LoVo (cell line): ENCODE data around the gene CAMSAP2.
"Not testable (repeated sequence)": the region's sequence is repeated elsewhere in the genome, so short reads cannot be mapped to it uniquely, and the experiment has no call there.

Experiments
- DNase-seq: peaks from one replicate; pipeline ENCODE4 v3.0.0-alpha.2; 2016; ENCODE audit warnings: low spot score

The CAMSAP2 gene

GRCh38 chr1:200780545-200781369, 42.1 kb downstream of the CAMSAP2 start:
- DNase-seq: peak; percentile 66

- DNase-seq: no peak
Observed at GRCh38 chr1:200783926-200784325, 45.2 kb downstream of the CAMSAP2 start.

- DNase-seq: no peak
Observed at GRCh38 chr1:200784576-200784975, 45.9 kb downstream of the CAMSAP2 start.

- DNase-seq: no peak
Observed at GRCh38 chr1:200786788-200787187, 48.1 kb downstream of the CAMSAP2 start.

GRCh38 chr1:200787896-200788387, 49.2 kb downstream of the CAMSAP2 start:
- DNase-seq: no peak

- DNase-seq: not testable (repeated sequence)
Observed at GRCh38 chr1:200791012-200791411, 52.3 kb downstream of the CAMSAP2 start.

GRCh38 chr1:200793677-200794076, 55.0 kb downstream of the CAMSAP2 start:
- DNase-seq: no peak

DNA sequence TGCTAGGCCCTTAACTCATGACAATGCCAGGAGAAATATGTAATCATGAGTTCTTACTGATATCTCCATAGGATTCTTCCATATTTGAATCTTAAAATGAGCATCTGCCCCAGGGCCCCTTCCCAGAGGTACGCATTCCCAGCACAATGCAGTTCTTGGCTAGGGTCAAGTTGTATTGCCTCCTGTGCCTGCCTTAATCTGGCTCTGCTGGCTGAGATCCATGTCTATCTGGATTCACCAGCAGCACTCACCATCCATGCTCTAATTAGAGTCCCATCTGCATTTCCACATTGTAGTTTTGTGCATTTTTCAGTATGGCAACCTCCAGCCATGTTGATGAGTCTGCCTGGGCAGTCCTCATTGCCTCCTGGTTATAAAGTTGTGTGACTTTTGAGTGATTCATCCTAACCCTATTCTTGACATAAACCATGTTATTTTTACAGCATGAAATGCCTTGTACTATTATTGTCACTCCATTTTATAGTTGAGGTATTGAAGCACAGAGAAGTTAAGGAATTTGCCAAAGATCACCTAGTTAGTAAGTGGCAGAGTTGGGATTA, 55.9 kb downstream of the CAMSAP2 start:
- no peak for DNase-seq

GRCh38 chr1:200795156-200795555, 56.5 kb downstream of the CAMSAP2 start:
- DNase-seq: peak; percentile 47

DNA sequence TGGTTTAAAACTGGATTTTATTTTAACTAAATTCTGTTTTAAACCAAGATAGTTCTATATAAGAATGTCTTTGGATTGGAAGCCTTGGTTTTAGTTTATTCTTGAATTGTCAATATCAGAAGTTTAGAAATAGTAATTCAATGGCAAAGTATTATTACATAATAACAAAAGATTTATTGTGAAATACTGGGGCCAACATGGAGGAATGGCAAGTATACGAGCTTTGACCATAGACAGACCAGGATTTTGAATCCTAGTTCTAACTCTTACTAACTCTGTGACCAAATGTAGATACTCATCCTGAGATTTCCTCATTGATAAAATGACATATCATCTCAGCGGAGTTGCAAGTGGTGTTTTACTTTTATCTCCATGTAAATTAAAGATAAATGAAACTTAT, 63.3 kb downstream of the CAMSAP2 start:
- DNase-seq: no peak

- DNase-seq: peak; percentile 77
Observed at GRCh38 chr1:200802865-200803512, 64.3 kb downstream of the CAMSAP2 start.

- no peak for DNase-seq
Observed at GRCh38 chr1:200805719-200806118, 67.0 kb downstream of the CAMSAP2 start.

- no peak for DNase-seq
Observed at GRCh38 chr1:200808846-200809245, 70.2 kb downstream of the CAMSAP2 start.

DNA sequence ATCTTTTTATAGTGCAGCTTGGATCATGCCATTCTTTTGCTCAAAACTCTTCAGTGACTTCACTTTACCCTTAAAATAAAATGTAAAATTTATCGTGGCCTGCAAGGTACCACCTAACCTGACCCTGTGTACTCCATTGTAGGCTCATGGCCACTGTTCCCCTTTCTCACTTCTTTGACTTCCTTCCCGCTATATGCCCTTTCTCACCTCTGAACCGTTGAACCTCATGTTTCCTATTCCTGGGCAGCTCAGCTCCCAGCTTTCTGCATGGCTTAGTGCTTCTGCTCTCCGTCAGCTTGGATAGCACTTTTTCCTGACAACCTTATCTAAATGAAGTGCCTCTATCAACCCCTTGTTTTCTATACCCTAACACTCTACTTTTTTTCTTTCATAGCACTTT, 73.0 kb downstream of the CAMSAP2 start:
- no peak for DNase-seq

- DNase-seq: not testable (repeated sequence)
Observed at GRCh38 chr1:200816624-200817224, 78.0 kb downstream of the CAMSAP2 start.

GRCh38 chr1:200818248-200818647, 79.6 kb downstream of the CAMSAP2 start:
- no peak for DNase-seq

DNA sequence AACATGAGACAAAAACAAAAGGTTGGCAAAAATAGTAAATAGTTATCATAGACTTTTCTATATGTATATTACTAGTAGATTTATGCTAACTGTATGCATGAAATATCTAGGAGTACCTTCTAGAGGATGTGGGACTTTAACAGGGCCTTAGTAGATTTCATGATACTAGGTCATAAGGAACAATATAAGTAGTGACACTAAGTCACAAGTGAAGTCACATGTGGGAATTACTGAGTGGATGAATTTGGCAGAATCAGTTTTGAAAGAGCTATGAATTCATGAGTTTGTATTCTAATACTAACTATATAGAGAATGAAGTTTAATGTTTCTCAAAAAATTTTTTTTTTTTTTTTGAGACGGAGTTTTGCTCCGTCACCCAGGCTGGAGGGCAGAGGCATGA, 81.0 kb downstream of the CAMSAP2 start:
- DNase-seq: no peak

GRCh38 chr1:200831091-200831490, 92.4 kb downstream of the CAMSAP2 start:
- DNase-seq: no peak

GRCh38 chr1:200834383-200834782, 95.7 kb downstream of the CAMSAP2 start:
- DNase-seq: no peak

DNA sequence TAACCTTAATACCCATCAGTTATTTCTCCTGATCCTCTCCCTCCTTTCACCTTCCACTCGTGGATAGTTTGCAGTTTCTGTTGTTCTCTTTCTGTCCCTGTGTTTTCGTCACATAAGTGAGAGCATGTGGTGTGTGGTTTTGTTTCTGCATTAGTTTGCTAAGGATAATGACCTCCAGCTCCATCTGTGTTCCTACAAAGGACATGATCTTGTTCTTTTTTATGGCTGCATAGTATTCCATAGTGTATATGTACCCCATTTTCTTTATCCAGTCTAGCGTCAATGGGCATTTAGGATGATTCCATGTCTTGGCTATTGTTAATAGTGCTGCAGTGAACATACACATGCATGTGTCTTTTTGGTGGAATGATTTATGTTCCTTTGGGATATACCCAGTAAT, 97.5 kb downstream of the CAMSAP2 start:
- no peak for DNase-seq

DNA sequence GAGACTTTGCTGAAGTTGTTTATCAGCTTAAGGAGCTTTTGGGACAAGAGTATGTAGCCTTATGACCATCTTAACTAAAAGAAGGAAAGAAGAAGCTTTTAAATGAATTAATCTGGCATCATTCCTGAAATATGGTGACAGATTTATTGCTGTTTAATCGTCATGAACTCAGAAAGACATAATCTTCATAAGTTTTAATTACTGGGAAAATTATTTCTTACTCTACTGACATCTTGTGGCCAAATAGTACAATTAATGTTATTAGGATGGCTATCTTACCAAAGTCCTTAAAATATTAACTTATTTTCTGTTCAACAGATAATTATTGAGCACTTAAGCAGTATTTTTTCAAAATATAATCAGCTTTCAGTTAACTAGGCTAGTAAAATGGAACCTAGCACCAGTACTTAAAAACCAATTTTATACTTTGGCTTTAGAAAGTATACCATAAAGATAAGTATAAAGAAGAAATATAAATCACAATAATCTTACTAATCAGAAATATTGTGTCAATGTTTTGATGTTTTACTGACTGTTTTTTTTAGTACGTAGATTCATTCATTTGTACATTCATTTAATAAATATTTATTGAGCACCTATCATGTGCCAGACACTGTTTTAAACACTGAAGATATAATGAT, 99.4 kb downstream of the CAMSAP2 start:
- DNase-seq: peak; percentile 18
